C4-2B (cell line): ENCODE results near the gene SEPTIN11.

Experiments used
- H3K27ac ChIP-seq: fragments of 450-650 bp; 2 replicates; pipeline ENCODE4 v1.5.1; 2017
- ZFX ChIP-seq: fragments of 450-650 bp; IDR thresholded peaks from 2 replicates; pipeline ENCODE4 v1.6.1; 2017
- TF ChIP-seq, protein P1 (sequence below): fragments of 450-650 bp; conservative IDR thresholded peaks from 2 replicates; pipeline ENCODE4 v1.5.1; 2017; ENCODE audit warnings: mild to moderate bottlenecking

Gene SEPTIN11

DNA sequence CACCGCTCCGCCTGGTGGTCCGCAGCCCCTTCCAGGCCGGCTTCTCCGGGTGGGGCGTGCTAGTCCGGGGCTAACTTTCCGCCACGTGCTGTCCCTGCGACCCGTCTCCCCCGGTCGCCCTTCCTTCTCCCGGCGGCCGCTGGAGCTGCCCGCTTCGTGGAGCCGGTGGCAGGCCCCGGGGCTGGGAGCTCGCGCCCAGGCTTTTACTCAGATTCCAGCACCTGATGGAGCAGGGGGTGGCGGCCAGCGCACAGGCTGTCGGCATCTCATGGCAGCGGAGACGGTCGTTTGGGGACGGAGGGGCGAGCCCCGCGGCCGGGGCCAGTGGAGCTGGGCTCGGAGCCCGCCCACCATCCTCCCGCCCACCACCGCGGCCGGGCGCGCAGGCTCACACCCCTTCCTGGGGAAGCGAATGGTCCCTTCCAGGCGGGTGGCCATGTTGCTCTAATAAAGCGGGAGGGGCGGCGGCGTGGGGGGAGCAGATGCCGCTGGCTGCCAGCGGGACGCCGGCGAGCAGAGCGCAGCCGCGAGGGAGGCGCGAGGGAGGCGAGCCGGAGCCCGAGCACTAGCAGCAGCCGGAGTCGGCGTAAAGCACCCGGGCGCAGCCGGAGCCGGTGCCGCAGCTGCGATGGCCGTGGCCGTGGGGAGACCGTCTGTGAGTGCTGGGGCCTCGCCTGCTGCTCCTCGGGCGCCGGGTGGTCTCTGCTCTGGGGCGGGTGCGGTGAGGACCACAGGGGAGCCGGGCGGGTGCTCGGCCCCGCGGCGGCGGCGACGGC lies at the start of gene SEPTIN11:
TSS of gene SEPTIN11 (plus strand) at position 477 of the 776 bp plus-strand sequence. CDS start at position 629, 152 bp downstream.
- H3K27ac ChIP-seq: peak within 1 kb of the TSS; percentile 83
- TF ChIP-seq ZFX: no peak
- TF ChIP-seq, protein P1, sequence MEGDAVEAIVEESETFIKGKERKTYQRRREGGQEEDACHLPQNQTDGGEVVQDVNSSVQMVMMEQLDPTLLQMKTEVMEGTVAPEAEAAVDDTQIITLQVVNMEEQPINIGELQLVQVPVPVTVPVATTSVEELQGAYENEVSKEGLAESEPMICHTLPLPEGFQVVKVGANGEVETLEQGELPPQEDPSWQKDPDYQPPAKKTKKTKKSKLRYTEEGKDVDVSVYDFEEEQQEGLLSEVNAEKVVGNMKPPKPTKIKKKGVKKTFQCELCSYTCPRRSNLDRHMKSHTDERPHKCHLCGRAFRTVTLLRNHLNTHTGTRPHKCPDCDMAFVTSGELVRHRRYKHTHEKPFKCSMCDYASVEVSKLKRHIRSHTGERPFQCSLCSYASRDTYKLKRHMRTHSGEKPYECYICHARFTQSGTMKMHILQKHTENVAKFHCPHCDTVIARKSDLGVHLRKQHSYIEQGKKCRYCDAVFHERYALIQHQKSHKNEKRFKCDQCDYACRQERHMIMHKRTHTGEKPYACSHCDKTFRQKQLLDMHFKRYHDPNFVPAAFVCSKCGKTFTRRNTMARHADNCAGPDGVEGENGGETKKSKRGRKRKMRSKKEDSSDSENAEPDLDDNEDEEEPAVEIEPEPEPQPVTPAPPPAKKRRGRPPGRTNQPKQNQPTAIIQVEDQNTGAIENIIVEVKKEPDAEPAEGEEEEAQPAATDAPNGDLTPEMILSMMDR: no peak

- H3K27ac ChIP-seq: no peak overlapping the region; the same call in 1 of the 2 replicates
- TF ChIP-seq, protein P1: peak; percentile 13; the same call in 1 of the 2 replicates
- TF ChIP-seq ZFX: no peak
Observed at GRCh38 chr4:76902233-76902890, 47.2 kb upstream of the SEPTIN11 start.

DNA sequence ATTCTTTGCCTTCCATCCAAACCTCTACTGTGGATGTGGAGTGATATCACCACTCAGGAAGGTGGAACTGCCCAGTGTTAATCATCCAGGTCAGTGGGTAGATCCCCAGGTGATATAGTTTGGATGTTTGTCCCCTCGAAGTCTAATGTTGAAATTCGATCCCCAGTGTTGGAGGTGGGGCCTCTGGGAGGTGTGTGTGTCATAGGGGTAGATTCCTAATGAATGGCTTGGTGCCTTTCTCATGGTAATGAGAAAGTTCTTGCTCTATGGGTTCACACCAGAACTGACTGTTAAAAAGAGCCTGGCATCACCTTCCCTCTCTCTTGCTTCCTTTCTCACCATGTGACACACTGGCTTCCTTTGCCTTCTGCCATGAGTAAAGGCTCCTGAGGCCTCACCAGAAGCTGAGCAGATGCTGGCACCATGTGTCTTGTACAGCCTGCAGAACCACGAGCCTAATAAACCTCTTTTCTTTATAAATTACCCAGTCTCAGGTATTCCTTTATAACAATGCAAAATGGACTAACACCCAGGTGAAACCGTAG lies 44.8 kb upstream of the SEPTIN11 start:
- no peak overlapping the region for H3K27ac ChIP-seq
- TF ChIP-seq, protein P1: no peak
- no peak for TF ChIP-seq ZFX

GRCh38 chr4:76905521-76905920 lies 44.0 kb upstream of the SEPTIN11 start:
- no peak overlapping the region for H3K27ac ChIP-seq
- TF ChIP-seq, protein P1: no peak
- no peak for TF ChIP-seq ZFX

GRCh38 chr4:76909711-76910110 lies 39.8 kb upstream of the SEPTIN11 start:
- no peak for TF ChIP-seq ZFX
- H3K27ac ChIP-seq: no peak overlapping the region

- no peak for TF ChIP-seq ZFX
- TF ChIP-seq, protein P1: no peak
- H3K27ac ChIP-seq: no peak overlapping the region
Observed at GRCh38 chr4:76920715-76921114, 28.8 kb upstream of the SEPTIN11 start.

DNA sequence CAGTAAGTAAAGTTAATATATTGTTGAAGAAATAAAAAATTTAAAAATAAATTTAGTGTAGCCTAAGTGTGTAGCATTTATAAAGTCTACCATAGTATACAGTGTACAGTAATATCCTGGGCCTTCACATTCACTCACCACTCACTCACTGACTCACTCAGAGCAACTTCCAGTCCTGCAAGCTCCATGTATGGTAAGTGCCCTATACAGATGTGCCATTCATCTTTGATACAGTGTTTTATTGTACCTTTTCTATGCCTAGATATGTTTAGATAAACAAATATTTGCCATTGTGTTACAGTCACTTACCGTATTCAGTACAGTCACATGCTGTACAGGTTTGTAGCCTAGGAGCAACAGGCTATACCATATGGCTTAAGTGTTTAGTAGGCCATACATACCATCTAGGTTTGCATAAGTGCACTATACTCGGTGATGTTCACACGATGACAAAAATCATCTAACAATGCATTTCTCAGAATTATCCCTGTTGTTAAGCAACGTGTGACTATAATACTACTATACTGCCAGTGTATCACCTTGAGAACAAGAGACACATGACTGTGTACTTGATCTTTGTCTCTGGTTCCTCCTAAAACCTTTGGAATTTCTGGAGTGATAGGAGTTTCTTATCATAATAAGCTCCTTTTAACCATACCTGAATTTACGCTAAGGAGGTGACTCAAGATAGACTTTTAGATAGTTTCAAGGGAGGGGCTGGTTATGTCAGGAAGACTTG lies 25.8 kb upstream of the SEPTIN11 start:
- no peak for TF ChIP-seq ZFX
- TF ChIP-seq, protein P1: no peak
- H3K27ac ChIP-seq: no peak overlapping the region
